Adrenal gland (tissue), 12 donors: Measurements from ENCODE around the gene CLEC4G. TPM values are rescaled to one million over a fixed set of nuclear protein-coding genes. Genes with fewer than 3 reads are reported as not detected.
A peak's percentile ranks its signal among the peaks of the same experiment; 100 is the strongest.
"Not testable (repeated sequence)": the region's sequence is repeated elsewhere in the genome, so short reads cannot be mapped to it uniquely, and the experiment has no call there.

Experiments
- DNase-seq, 7 donors: peaks; one replicate each; pipeline ENCODE4 v3.0.0-alpha.2; 2019 to 2020
- H3K27ac ChIP-seq, 5 donors: fragments of 200-600 bp; sonication (generic) in 4 of 5; 1 replicate in 3 of 5; 2 replicates in 2 of 5; pipeline versions ENCODE4 v1.5.1 to v1.8.0; 2016 to 2020; ENCODE audit warnings: mild to moderate bottlenecking in 1 of 5
- H3K27me3 ChIP-seq: fragments of 200-600 bp; 2 replicates; pipeline ENCODE4 v1.8.0; 2021
- H3K36me3 ChIP-seq, 2 donors: fragments of 200-600 bp; replicated peaks in 1 of 2; 1 replicate in 1 of 2; 2 replicates in 1 of 2; pipeline versions ENCODE4 v1.5.1 to v1.8.0; 2018 to 2022
- H3K4me1 ChIP-seq, 2 donors: fragments of 200-600 bp; replicated peaks in 1 of 2; 1 replicate in 1 of 2; 2 replicates in 1 of 2; pipeline versions ENCODE4 v1.5.1 to v1.8.0; 2018 to 2021
- H3K4me3 ChIP-seq, 4 donors: fragments of 200-600 bp; sonication (generic) in 3 of 4; one replicate each; pipeline ENCODE4 v1.5.1; 2016 to 2018
- H3K9me3 ChIP-seq, 3 donors: fragments of 200-600 bp; sonication (generic) in 1 of 3; replicated peaks in 1 of 3; 1 replicate in 2 of 3; 2 replicates in 1 of 3; pipeline versions ENCODE4 v1.5.1 to v1.8.0; 2016 to 2021
- CTCF ChIP-seq, 6 experiments: fragments of 450-650 bp in 4 of 6; fragments of 200-600 bp in 2 of 6; sonication (generic) in 1 of 6; IDR thresholded peaks; 1 replicate in 5 of 6; 2 replicates in 1 of 6; pipeline versions ENCODE4 v1.5.1 to v1.8.0; 2016 to 2021; ENCODE audit warnings: antibody characterized with exemption in 6 of 6, mild to moderate bottlenecking in 2 of 6, moderate library complexity in 1 of 6
- POLR2A ChIP-seq, 2 donors: fragments of 450-650 bp; IDR thresholded peaks; one replicate each; pipeline ENCODE4 v1.6.1; 2017; ENCODE audit warnings: antibody characterized with exemption in 2 of 2, mild to moderate bottlenecking in 2 of 2, moderate library complexity in 1 of 2
- WGBS, 4 donors: extraction: QIAGEN DNeasy Blood & Tissue Kit in 2 of 4; methylation state at CpG; one replicate each; pipeline versions ENCODE4 v1.1.5 to v1.1.7; 2013 to 2017; 5-methylcytosine and 5-hydroxymethylcytosine counted together
- intact Hi-C, 2 donors: fragments of 100-400 bp; cut with DNase I; formaldehyde crosslinking; loops; one replicate each; pipeline versions ENCODE4 v1.14.1 to v1.15.0; 2022 to 2023
- polyA plus RNA-seq, 3 donors: library from polyadenylated mRNA; stranded (reverse); fragments of 200-250 nt in 2 of 3; fragments of 350-450 nt in 1 of 3; fragmentation: Illumina TruSeq in 1 of 3; extraction: RNeasy Lipid Tissue Mini Kit (QIAGEN cat#74804) in 1 of 3; gene quantifications; one replicate each; pipeline ENCODE4 v1.2.3, GENCODE V29; 2013 to 2014
- total RNA-seq, 9 donors: library from RNA; depleted of rRNA in 4 of 9; stranded (reverse); fragments of >200 nt in 4 of 9; fragments of 120-200 nt in 1 of 9; fragmentation: NEBNext Ultra II Directional in 1 of 9; extraction: Animal tissue kit (Norgen Biotek cat#: 25700) in 1 of 9; gene quantifications; one replicate each; pipeline versions ENCODE4 v1.1.0 to v1.2.4, GENCODE V29; 2013 to 2023
- donor health status: healthy with polysubstance abuse.
- donor health status: Bipolar disorder and iron deficiency.
- donor health status: DM: yes; HTN: yes; CAD: no.
- donor health status: DM: no; HTN: no; CAD: no.
- donor health status: DM: no; HTN: no; CAD: no.
- donor health status: DM: yes; HTN: yes; CAD: no.

The CLEC4G gene
- total and polyA plus RNA-seq, 12 donors, result 0.26 to 2.2 (median 0.87) TPM; not detected in 4

DNA sequence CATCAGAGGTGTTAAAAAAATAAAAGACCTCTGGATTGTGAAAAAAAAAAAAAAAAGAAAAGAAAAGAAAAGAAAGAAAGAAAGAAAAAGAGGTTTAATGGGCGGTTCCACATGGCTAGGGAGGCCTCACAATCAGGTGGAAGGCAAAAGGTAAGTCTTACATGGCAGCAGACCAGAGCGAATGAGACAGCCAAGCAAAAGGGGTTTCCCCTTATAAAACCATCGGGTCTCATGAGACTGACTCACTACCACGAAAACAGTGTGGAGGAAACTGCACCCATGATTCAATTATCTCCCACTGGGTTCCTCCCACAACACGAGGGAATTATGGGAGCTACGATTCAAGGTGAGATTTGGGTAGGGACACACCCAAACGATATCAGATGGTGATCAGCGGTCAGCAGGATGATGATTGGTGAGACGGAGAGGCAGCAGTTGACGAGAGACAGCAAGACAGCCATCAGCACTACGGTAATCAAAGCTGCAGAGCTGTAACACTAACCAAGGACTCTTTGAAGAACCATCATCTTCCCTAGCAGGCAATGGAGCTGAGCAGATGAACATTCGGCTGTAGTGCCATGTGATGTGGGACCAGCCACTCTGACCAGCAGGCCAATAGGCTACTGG, 19.4 kb upstream of the CLEC4G start:
- H3K27ac ChIP-seq, result no peak overlapping the region
- H3K36me3 ChIP-seq, result no peaks in the 10 kb centered on the region
- peaks cover 0 to 6% (median 0%) of the 10 kb centered on the region in 3 donors for H3K9me3 ChIP-seq
- no peaks in the 10 kb centered on the region for H3K27me3 ChIP-seq
- no peaks in the 10 kb centered on the region for H3K4me1 ChIP-seq
- WGBS, 4 donors, result 67 to 73% (median 70%) methylated on average over 12 of the region's 12 CpGs
- no peak overlapping the region for H3K4me3 ChIP-seq
- intact Hi-C loops, result no loop called here
- peak in 1 of 7 donors; percentile 8 for DNase-seq
- TF ChIP-seq CTCF (IDR thresholded peaks at IDR 0.05) (no peak), POLR2A (IDR thresholded peaks at IDR 0.05) (no peak)

GRCh38 chr19:7748756-7749155, 16.8 kb upstream of the CLEC4G start:
- peak in 6 of 7 donors; percentile 47 to 69 (median 51) for DNase-seq
- no peak overlapping the region for H3K27ac ChIP-seq
- no peaks in the 10 kb centered on the region for H3K27me3 ChIP-seq
- no peaks in the 10 kb centered on the region for H3K4me1 ChIP-seq
- TF ChIP-seq POLR2A (IDR thresholded peaks at IDR 0.05) (no peak), CTCF (IDR thresholded peaks at IDR 0.05) (peak; percentile 8 to 53 (median 46))
- intact Hi-C loops, result no loop called here
- H3K9me3 ChIP-seq, result no peaks in the 10 kb centered on the region
- 10 to 24% (median 18%) methylated on average over 4 of the region's 4 CpGs for WGBS, 4 donors
- no peak overlapping the region for H3K4me3 ChIP-seq
- H3K36me3 ChIP-seq, result no peaks in the 10 kb centered on the region

DNA sequence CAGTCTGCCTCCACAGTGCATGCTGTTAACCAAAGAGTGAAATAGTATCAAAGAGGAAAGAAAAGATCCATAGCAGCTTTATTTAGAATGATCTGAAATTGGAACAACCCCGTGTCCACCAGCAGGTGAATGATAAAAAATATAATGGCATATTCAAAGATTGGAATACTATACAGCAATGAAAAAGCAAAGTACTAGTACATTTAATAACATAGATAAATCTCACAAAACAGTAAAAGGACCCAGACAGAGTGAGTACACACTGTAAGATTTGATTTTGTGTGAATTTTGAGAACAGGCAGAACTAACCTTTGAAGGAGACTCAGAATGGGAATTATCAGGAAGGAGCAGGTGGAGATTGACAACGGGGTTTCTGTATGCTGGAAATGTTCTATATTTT, 16.3 kb upstream of the CLEC4G start:
- WGBS, 4 donors, result 69 to 81% (median 72%) methylated on average over 2 of the region's 2 CpGs
- TF ChIP-seq POLR2A (IDR thresholded peaks at IDR 0.05), result no peak

GRCh38 chr19:7746903-7747884, 15.3 kb upstream of the CLEC4G start, which contains the start of gene CD209:
TSS of gene CD209 (minus strand) at chr19:7747534. CDS start at chr19:7747511, 23 bp downstream.
- intact Hi-C loops, result no loop called here
- no peaks in the 10 kb centered on the region for H3K27me3 ChIP-seq

More for the DNA sequence above, 16.3 kb upstream of the CLEC4G start:
- Histone ChIP-seq H3K36me3 (no peaks in the 10 kb centered on the region), H3K9me3 (no peaks in the 10 kb centered on the region), H3K27me3 (no peaks in the 10 kb centered on the region), H3K4me1 (no peaks in the 10 kb centered on the region), H3K4me3 (no peak overlapping the region), H3K27ac (no peak overlapping the region)
- intact Hi-C loops, result no loop called here
- DNase-seq, result no peak

GRCh38 chr19:7746306-7746705, 14.4 kb upstream of the CLEC4G start:
- H3K36me3 ChIP-seq, intact Hi-C loops, DNase-seq, H3K4me1 ChIP-seq, H3K9me3 ChIP-seq, H3K4me3 ChIP-seq, H3K27ac ChIP-seq, H3K27me3 ChIP-seq: not testable (repeated sequence)
- WGBS, 4 donors, result 53 to 71% (median 63%) methylated on average over 1 to 4 of the region's 4 CpGs

More at GRCh38 chr19:7746903-7747884, 15.3 kb upstream of the CLEC4G start, which contains the start of gene CD209:
- H3K4me3 ChIP-seq, result no peak within 1 kb of the TSS
- H3K36me3 ChIP-seq, result no peaks in the 10 kb centered on the region
- no peak for TF ChIP-seq POLR2A (IDR thresholded peaks at IDR 0.05)
- TF ChIP-seq CTCF (IDR thresholded peaks at IDR 0.05), result no peak
- no peaks in the 10 kb centered on the region for H3K9me3 ChIP-seq
- H3K27ac ChIP-seq, result peak within 1 kb of the TSS in 1 of 5 donors; percentile 37
- peak in 2 of 7 donors; percentile 23 to 33 for DNase-seq
- WGBS, 4 donors, result 55 to 65% (median 57%) methylated on average over 4 to 7 of the region's 7 CpGs
- H3K4me1 ChIP-seq, result no peaks in the 10 kb centered on the region
